GM20000 (cell line): ENCODE data around the gene NSA2.
"Not testable (repeated sequence)": the region's sequence is repeated elsewhere in the genome, so short reads cannot be mapped to it uniquely, and the experiment has no call there.

Experiments used
- DNase-seq: peaks from one replicate; pipeline ENCODE4 v3.0.0; 2012; ENCODE audit warnings: low spot score
- TF ChIP-seq, protein P1 (sequence below): IDR thresholded peaks from 2 replicates; pipeline ENCODE4 v1.5.1; 2012; ENCODE audit warnings: mild to moderate bottlenecking, control low read depth; ENCODE audit errors: extremely low read depth, missing control alignments

NSA2 gene

DNA sequence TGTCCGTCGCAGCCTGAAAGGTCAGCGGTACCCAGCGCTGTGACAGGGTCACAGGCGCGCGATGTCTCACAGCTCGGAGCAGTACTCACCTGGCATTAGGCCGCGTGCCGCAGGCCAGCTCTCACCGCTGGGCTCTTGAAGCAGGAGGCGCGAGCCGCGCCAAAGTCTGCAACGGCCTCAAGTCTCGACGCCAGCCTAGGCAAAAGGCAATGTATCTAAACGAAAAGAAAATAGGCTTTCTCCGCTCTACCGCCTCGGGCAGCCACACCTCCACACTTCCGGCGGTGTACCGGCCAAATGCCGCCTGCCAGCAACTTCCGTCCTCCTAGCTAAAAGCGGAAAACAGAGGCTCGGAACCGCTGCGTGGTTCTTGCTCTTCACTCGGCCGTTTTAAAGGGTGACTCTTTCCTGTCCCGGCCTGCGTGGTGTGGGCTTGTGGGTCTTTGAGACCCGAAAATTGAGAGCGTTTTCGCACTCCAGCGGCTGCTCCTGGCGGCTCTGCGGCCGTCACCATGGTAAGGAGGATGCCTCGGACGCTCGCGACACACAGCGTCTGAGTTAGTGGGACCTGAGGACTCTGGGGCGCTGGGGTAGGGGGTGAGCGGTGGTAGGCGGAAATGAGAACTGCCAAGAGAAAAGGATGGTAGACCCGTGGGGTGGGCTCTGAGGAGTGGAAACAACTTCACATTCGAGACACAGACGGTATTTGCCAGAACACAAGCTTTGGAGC, at the start of gene NSA2, which contains the start of gene GFM2:
NSA2 (plus strand) TSS at position 401 of the 730 bp plus-strand sequence; CDS start at position 513, 112 bp downstream.
GFM2 (minus strand) TSS at position 269 of the 730 bp plus-strand sequence. CDS start 3,375 bp downstream, outside the sequence.
- TF ChIP-seq, protein P1, sequence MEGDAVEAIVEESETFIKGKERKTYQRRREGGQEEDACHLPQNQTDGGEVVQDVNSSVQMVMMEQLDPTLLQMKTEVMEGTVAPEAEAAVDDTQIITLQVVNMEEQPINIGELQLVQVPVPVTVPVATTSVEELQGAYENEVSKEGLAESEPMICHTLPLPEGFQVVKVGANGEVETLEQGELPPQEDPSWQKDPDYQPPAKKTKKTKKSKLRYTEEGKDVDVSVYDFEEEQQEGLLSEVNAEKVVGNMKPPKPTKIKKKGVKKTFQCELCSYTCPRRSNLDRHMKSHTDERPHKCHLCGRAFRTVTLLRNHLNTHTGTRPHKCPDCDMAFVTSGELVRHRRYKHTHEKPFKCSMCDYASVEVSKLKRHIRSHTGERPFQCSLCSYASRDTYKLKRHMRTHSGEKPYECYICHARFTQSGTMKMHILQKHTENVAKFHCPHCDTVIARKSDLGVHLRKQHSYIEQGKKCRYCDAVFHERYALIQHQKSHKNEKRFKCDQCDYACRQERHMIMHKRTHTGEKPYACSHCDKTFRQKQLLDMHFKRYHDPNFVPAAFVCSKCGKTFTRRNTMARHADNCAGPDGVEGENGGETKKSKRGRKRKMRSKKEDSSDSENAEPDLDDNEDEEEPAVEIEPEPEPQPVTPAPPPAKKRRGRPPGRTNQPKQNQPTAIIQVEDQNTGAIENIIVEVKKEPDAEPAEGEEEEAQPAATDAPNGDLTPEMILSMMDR = no peak
- peak; percentile 75 for DNase-seq

DNA sequence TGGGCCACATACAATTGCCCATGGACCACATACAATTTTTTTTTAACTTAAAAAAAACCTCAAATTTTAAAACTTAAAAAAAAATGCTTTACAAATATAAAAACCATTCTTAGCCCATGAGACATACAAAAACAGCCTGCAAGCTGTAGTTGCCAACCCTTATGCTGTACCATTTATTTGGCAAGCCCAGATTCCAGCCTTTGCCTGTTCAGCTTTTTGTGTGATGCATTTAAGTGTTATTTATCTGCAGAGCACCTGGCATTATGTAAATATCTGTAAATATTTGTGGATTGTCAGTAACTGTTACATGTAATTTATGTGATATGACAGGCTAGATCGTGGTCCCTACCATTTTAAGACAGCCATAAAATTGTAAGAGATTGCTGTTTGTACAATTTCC, 49.5 kb upstream of the NSA2 start:
- TF ChIP-seq, protein P1 = no peak

DNA sequence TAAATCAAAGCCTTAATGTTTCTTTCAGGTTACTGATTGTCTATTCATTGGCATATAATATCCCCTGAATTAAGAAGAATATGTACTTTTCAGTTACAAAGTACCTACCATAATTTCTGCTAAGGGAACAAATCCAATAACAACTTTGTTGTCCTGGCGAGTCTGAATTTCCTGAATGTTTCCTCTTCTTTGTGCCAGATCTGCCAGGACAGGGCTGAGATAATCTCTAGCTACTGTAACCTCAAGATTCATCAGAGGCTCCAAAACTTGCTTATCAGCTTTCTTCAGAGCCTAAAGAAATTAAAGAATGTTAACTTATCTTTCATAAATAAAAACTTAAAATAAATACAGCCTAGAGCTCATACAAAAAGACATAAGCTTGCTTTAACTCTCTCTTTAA, 44.8 kb upstream of the NSA2 start:
- TF ChIP-seq, protein P1 = no peak
- DNase-seq = no peak

More for the DNA sequence above, 49.5 kb upstream of the NSA2 start:
- DNase-seq = no peak

DNA sequence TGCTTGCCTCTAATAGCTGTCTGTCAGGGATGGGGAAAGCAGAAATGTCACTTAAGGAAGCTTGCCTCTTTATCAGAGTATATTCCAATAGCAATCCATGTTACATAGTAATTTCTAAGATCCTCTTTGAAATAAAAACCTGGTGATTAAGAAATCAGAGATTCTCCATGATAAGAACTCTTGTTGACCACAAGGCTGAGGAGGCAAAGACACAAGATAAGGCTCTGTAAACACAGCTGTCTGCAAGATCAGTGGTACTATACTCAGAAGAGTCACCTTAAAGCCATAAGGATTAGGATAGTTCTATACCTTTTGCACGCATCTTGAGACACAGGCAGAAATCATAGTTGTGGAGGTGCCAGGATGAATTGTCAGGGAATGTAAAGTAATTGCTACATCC, 41.7 kb upstream of the NSA2 start:
- TF ChIP-seq, protein P1 = no peak
- no peak for DNase-seq

DNA sequence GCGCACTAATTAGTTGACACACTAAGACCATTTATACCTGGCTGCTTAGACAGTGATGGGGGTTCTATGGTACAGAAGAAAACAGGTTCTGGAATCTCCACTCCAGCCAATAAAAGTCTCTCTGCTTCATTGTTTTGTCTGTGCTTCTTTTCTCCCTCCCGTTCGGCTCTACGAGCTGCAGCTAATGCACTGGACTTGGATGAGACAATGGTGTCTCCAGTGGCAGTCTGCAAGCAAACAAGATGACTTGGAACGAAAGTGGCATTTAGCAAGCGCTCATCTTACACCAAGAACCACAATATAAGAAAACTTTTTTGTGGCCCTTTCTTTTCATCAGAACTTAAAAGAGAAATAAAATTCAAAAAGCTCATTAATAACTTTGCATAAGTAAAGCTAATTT, 30.3 kb upstream of the NSA2 start:
- TF ChIP-seq, protein P1 = no peak

DNA sequence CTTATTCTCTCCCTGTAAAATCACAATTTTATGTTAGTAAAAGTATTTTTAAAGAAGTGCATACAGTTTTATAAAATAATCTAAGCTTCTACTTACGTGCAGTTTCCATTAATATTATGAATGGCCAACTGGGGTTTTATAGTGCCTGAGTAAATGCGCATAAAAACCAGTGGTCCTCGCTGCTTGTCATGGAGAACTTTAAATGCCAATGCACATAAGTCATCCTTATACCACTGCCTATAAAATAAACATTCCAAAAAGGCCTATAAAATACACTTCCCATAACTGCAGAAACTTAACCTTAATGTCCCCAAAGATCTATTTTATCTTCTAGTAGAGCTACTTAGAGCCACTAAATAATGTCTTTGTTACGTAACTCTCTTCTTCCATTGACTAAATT, 28.6 kb upstream of the NSA2 start:
- TF ChIP-seq, protein P1 = no peak
- DNase-seq = no peak

More for the DNA sequence above, 30.3 kb upstream of the NSA2 start:
- no peak for DNase-seq

DNA sequence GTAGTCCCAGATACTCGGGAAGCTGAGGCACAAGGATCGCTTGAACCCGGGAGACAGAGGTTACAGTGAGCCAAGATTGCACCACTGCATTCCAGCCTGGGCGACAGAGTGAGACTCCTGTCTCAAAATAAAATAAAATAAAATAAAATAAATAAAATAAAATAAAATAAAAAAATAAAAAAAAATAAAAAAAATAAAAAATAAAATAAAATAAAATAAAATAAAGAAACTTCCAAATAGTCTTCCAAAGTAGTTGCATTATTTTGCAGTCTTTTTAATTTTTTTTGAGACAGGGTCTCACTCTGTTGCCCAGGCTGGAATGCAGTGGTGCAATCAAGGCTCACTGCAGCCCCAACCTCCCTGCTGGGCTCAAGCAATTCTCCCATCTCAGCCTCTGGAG, 18.3 kb upstream of the NSA2 start:
- not testable (repeated sequence) for DNase-seq

DNA sequence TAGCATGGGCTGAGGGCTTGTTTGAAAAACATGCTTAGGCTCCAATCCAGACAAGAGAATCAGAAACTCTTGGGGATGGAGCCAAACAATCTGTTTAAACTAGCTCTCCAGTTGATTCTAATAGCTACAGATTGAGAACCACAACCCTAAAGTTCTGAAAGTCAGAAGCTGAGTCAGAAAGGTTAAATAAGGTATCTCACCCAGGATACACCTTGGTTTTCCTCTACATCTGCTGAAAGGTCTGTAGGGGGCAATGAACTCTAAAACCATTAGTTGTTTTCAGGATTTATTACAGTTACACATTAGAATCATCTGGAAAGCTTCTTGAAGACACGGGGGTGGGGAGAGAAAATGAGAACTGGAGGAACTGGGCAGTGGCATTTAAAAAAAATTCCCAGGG, 5.8 kb upstream of the NSA2 start:
- no peak for DNase-seq
- TF ChIP-seq, protein P1 = no peak
